Muscle layer of duodenum (tissue), 2 donors: ENCODE data around the gene SLC35G4.

Source experiments
- H3K27ac ChIP-seq: one replicate; pipeline ENCODE4 v1.7.0; 2013; ENCODE audit warnings: mild to moderate bottlenecking, low read length
- H3K27me3 ChIP-seq: one replicate; pipeline ENCODE4 v1.7.0; 2013; ENCODE audit warnings: low read depth, mild to moderate bottlenecking, control low read depth, low read length
- H3K36me3 ChIP-seq, 2 donors: one replicate each; pipeline ENCODE4 v1.7.0; 2013; ENCODE audit warnings: low read length in 2 of 2, control low read depth in 1 of 2, mild to moderate bottlenecking in 1 of 2; ENCODE audit not compliant: insufficient read depth in 2 of 2, control insufficient read depth in 1 of 2
- H3K4me1 ChIP-seq, 2 donors: one replicate each; pipeline ENCODE4 v1.7.0; 2013; ENCODE audit warnings: low read length in 2 of 2, mild to moderate bottlenecking in 2 of 2, control low read depth in 1 of 2, moderate library complexity in 1 of 2; ENCODE audit not compliant: insufficient read depth in 2 of 2, control insufficient read depth in 1 of 2
- H3K4me3 ChIP-seq, 2 donors: one replicate each; pipeline ENCODE4 v1.7.0; 2013; ENCODE audit warnings: low read length in 2 of 2, low read depth in 1 of 2, mild to moderate bottlenecking in 1 of 2
- H3K9me3 ChIP-seq, 2 donors: one replicate each; pipeline ENCODE4 v1.7.0; 2013; ENCODE audit warnings: low read length in 2 of 2, control low read depth in 1 of 2, mild to moderate bottlenecking in 1 of 2; ENCODE audit not compliant: control insufficient read depth in 1 of 2
- donor health status: healthy.

The SLC35G4 gene

GRCh38 chr18:11658989-11659388, 49.6 kb downstream of the SLC35G4 start:
- Histone ChIP-seq H3K9me3 (no peaks in the 10 kb centered on the region), H3K4me3 (no peak overlapping the region), H3K4me1 (peaks cover 0 to 9% of the 10 kb centered on the region in 2 donors), H3K27ac (no peak overlapping the region), H3K27me3 (peaks cover 6% of the 10 kb centered on the region), H3K36me3 (no peaks in the 10 kb centered on the region)
